GM21423 (cell line): Measurements from ENCODE around the gene KRT7.

ENCODE experiments used
- ATAC-seq: cut with Tn5 transposase; IDR thresholded peaks from one replicate; pipeline ENCODE4 v1.9.1; 2021; ENCODE audit warnings: mild to moderate bottlenecking, moderate library complexity; ENCODE audit not compliant: unreplicated experiment

Gene KRT7

DNA sequence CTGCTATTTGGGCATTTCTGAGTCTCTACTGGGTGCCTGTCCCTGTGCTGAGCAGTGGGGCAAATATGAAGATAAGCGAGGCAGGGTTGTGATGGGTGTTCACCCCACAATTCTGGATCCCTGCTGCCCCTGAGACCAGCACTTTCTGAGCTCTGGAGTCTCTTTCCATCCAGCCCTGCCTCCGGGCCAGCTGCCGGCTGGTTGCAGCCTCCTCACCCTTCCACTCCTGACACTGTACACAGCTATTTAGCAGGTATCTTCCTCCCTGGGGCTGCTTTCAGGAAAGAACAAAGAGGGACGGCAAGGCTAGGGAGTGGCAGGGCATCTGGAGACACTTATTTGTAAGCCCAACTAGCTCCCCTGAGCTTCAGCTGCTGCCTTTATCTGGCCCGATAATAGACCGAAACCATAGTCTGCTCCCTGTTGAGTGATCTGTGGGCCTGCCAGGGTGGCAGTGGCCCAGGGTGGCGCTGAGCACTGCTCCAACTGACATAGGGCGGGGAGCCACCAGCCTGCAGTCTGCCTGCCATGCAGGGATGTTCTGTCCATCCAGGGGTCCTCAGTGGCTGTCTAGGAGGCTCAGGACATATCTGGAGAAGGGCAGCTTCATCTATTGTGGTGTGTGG lies 33.6 kb upstream of the KRT7 start:
- no peak for ATAC-seq

- no peak for ATAC-seq
These were observed 32.8 kb upstream of the KRT7 start for GRCh38 chr12:52200086-52200780.

- ATAC-seq = no peak
These were observed 32.1 kb upstream of the KRT7 start for GRCh38 chr12:52200781-52201450.

DNA sequence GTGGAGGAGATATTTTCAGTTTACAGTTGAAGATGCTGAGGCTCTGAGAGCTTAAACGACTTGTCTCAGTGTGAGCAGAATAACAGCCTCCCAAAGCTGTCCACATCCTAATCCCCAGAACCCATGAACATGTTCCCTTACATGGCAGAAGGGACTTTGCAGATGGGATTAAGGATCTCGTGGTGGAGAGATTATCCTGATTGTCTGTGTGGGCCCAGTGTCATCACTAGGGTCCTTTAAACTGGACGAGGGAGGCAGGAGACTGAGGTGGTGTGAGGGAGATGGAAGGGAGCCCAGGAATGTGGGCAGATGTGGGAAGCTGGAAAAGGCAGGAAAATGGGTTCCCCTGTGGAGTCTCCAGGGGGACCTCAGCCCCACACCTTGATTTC lies 31.6 kb upstream of the KRT7 start:
- ATAC-seq = no peak

DNA sequence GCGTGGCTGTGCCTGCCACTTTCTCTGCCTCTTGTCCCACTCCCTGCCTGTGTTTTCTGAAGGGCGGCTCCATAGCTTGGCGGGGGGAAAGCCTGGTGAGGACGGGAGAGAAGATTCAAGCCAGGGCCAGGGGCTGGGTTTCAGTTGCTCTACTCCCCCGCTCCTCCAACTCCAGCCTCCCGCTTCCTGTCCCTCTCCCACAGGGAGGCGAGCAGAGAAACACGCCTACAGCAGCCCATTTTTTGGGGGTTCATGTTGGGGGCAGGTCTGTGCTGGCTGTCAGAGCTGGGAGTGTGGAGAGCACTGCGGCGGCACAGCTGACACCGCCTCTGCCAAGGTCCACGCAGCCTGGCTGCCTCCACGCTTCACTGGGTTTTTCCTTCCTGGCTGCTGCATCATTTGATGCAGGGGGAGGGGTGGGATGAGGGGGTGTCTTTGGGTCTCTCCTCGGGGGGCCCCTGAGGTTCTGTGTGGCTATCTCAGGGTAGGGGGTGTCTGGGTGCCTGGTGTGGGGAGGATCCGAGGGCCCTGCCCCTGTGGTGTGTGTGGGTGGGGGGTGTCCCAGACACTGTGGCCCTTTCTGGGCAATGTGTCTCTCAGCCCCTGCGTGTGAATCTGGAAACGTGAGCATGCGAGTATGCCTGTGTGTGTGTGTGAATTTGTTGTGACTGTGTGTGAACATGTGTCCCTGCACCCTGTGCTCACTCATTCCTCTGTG lies 30.5 kb upstream of the KRT7 start:
- ATAC-seq = no peak

DNA sequence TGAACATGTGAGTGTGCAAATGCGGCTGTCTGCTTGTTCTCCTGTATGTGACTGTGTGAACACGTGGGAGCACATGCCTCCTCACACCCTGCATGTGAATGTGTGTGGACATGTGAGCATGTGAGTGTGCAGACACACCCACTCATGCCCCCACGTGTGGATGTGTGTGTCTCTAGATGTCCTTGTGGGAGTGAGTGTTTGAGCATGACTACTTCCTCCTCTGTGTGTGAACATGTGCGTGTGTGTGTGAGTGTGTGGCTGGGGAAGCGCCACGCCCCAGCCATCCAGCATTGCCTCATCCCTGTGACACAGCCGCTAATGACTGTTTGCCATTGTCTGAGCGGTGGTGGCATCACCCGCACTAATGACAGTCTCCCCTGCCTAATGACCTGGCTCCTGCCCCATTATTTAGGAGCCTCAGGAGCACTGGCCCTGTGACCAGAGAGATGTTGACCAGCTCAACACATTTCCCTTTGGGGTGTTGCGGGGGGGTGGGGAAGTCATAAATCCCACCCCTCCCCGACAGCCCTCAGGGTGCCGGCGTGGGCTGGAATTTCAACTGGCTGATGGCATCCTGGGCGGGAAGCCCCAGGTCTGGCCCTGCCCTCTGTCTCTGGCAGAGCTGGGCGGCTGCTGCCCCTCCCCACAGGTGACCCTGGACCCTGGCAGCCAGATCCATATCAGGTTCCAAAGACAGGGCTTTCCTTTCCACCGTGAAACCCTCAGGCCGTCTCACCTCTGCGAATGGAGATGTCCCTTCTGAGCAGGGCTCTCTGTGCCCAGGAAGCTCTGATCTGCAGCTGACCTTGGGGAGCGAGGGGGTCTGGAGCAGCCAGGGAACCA lies 29.7 kb upstream of the KRT7 start:
- ATAC-seq = no peak

- ATAC-seq = no peak
These were observed 28.7 kb upstream of the KRT7 start for GRCh38 chr12:52204095-52204930.

GRCh38 chr12:52204931-52205505 lies 28.0 kb upstream of the KRT7 start:
- no peak for ATAC-seq

GRCh38 chr12:52205612-52206303 lies 27.3 kb upstream of the KRT7 start:
- ATAC-seq = no peak

DNA sequence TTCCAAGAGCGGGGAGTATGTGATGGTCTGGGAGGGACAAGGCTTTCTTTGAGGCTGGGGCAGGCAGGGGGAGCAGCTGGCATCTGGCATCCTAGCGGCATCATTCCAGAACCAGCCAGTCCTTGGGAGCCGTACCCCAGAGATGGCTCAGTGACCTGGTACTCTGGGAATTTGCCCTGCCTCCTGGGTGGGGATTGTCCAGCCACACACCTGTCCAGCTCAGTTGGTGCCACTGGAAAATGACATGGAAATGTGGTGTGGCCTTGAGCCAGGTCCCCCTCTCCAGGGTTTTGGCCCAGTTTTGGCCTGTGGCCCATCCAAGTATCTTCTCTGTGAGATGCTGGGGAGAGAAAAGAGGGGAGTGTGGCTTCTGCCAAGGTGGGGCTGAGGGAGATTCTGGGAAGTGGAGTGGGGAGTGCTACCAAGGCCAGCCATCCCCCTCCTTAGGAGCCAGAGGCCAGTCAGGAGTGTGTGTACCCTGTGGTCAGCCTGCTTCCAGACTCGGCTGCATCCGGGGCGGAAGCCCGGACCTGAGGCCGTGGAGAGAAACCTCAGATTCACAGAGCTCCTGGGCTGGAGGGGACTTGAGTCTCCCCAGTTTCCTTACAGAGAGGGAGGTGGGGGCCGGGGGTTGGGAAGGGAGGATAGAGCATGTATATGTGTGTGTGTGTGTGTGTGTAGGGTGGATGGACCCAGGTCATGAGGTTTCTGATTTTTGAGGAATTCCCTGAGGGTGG lies 26.6 kb upstream of the KRT7 start:
- no peak for ATAC-seq

DNA sequence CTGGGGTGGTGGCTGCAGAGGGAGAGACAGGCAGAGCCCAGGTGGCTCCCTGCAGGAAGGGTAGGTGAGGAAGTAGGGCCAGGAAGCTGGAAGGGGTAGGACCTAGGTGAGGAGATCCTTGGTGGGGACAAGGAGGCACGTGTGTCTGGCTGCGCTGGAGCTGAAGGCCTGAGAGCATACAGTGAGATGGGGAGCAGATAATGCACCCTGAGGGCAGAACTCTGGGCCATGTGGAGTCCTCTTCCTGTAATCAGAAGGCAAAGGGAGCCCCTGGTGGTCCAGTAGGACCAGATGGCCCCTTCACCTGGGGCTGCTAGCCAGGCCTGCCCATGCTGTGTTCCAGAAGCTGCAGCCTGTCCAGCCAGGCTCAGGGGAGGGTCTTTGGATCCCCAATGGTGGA lies 25.9 kb upstream of the KRT7 start:
- ATAC-seq = no peak

GRCh38 chr12:52207895-52208294 lies 25.1 kb upstream of the KRT7 start:
- no peak for ATAC-seq

GRCh38 chr12:52208424-52209165 lies 24.4 kb upstream of the KRT7 start:
- ATAC-seq = no peak

DNA sequence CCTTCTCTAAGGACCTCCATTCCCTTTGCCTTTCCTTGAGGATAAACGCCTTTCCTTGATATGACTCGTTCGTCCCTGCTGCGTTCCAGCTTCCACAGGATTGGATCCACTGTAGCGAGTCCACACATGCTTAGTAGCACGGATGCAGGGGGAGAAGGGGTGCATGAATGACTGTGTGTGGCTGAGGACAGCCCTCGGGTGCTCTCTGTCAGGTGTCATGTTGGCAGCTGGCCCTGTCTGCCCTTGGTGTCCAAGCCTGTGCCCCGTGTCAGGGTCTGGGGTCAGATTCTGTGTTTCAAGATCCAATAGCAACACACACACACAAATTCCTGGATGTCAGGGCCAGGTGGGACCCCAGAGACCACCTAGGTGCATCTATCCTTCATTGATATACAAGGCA lies 23.7 kb upstream of the KRT7 start:
- no peak for ATAC-seq

- no peak for ATAC-seq
These were observed 22.7 kb upstream of the KRT7 start for GRCh38 chr12:52210186-52210924.

DNA sequence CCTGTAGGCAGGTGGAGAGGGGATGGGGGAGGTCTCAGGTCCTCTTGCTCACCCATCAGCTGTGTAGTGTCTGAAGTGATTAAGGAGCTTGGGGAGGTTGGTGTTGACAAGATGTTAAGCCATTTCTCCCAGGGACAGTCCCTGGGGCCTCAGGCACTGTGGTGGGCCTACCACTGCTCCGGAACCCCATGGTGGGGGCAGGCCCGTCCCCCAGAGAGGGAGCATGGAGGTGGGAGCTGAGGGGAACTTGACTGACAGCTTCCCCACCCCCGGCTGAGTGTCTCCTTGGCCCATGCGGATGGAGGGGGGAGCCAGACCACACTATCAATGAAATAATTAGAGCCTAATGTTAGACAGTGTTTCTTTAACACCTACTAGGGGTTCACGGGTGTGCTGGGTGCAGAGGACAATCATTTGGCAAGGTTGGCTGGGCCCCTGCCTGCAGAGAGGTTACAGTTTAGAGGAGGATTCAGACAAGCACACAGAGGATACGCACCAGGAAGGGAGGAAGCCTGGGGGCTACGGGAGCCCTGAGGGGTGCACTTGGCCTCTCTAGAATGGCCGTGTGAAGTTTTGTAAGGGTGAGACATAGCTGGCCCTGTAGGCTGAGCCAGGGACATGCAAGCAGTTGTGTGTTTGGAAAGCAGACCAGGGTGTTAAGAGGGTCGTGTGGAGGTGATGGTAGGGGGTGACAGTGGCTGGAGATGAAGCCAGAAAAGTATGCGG lies 22.0 kb upstream of the KRT7 start:
- no peak for ATAC-seq
